Liver (tissue), 9 donors: Measurements from ENCODE around the gene FAM98B. TPM values are rescaled to one million over a fixed set of nuclear protein-coding genes. Genes with fewer than 3 reads are reported as not detected.

Experiments
- DNase-seq: peaks from one replicate; pipeline ENCODE4 v3.0.0-alpha.2; 2017; ENCODE audit warnings: low spot score
- H3K27ac ChIP-seq, 2 donors: one replicate each; pipeline ENCODE4 v1.7.0; 2013; ENCODE audit warnings: inconsistent platforms in 2 of 2, low read length in 2 of 2, control low read depth in 1 of 2, low read depth in 1 of 2, mild to moderate bottlenecking in 1 of 2
- H3K27me3 ChIP-seq, 4 donors: one replicate each; pipeline versions ENCODE4 v1.6.1 to v1.7.0; 2013; ENCODE audit warnings: low read length in 3 of 4, inconsistent platforms in 1 of 4, mild to moderate bottlenecking in 1 of 4, moderate library complexity in 1 of 4; ENCODE audit not compliant: control insufficient read depth in 4 of 4, insufficient read depth in 4 of 4
- H3K36me3 ChIP-seq, 4 donors: one replicate each; pipeline versions ENCODE4 v1.6.1 to v1.7.0; 2013; ENCODE audit warnings: low read length in 3 of 4, mild to moderate bottlenecking in 3 of 4, low read depth in 1 of 4, moderate library complexity in 1 of 4; ENCODE audit not compliant: control insufficient read depth in 4 of 4, insufficient read depth in 3 of 4
- H3K4me1 ChIP-seq, 4 donors: one replicate each; pipeline versions ENCODE4 v1.6.1 to v1.7.0; 2013; ENCODE audit warnings: low read length in 3 of 4, mild to moderate bottlenecking in 3 of 4, moderate library complexity in 1 of 4; ENCODE audit not compliant: control insufficient read depth in 4 of 4, insufficient read depth in 4 of 4
- H3K4me3 ChIP-seq, 3 donors: one replicate each; pipeline versions ENCODE4 v1.6.1 to v1.7.0; 2013; ENCODE audit warnings: low read length in 3 of 3, control low read depth in 1 of 3, low read depth in 1 of 3, mild to moderate bottlenecking in 1 of 3
- H3K9ac ChIP-seq, 2 donors: one replicate each; pipeline ENCODE4 v1.7.0; 2013; ENCODE audit warnings: low read length in 2 of 2, mild to moderate bottlenecking in 2 of 2, moderate library complexity in 2 of 2, control low read depth in 1 of 2, low read depth in 1 of 2
- H3K9me3 ChIP-seq, 4 donors: one replicate each; pipeline versions ENCODE4 v1.6.1 to v1.7.0; 2013; ENCODE audit warnings: low read length in 3 of 4; ENCODE audit not compliant: control insufficient read depth in 4 of 4
- EGR1 ChIP-seq, 2 donors: IDR thresholded peaks; 2 replicates each; pipeline ENCODE4 v1.6.1; 2016 to 2018; ENCODE audit warnings: antibody characterized with exemption in 2 of 2, low read depth in 2 of 2
- FOXA1 ChIP-seq: IDR thresholded peaks from 2 replicates; pipeline ENCODE4 v1.6.1; 2016; ENCODE audit warnings: antibody characterized with exemption
- FOXA2 ChIP-seq: IDR thresholded peaks from 2 replicates; pipeline ENCODE4 v1.6.1; 2016; ENCODE audit warnings: antibody characterized with exemption
- GABPA ChIP-seq, 2 donors: IDR thresholded peaks in 1 of 2; conservative IDR thresholded peaks in 1 of 2; 2 replicates each; pipeline ENCODE4 v1.6.1; 2016; ENCODE audit warnings: antibody characterized with exemption in 2 of 2, mild to moderate bottlenecking in 1 of 2, moderate library complexity in 1 of 2
- HNF4A ChIP-seq, 2 donors: conservative IDR thresholded peaks; 2 replicates each; pipeline ENCODE4 v1.6.1; 2016; ENCODE audit warnings: antibody characterized with exemption in 2 of 2, mild to moderate bottlenecking in 2 of 2
- HNF4G ChIP-seq: IDR thresholded peaks from 2 replicates; pipeline ENCODE4 v1.6.1; 2016; ENCODE audit warnings: antibody characterized with exemption
- JUND ChIP-seq, 2 donors: IDR thresholded peaks; 2 replicates each; pipeline ENCODE4 v1.6.1; 2016; ENCODE audit warnings: antibody characterized with exemption in 2 of 2
- NR2F2 ChIP-seq: IDR thresholded peaks from 2 replicates; pipeline ENCODE4 v1.6.1; 2016; ENCODE audit warnings: antibody characterized with exemption
- RAD21 ChIP-seq, 2 donors: IDR thresholded peaks; 2 replicates each; pipeline ENCODE4 v1.6.1; 2016; ENCODE audit warnings: antibody characterized with exemption in 2 of 2, mild to moderate bottlenecking in 2 of 2
- RXRA ChIP-seq, 2 donors: IDR thresholded peaks; 2 replicates each; pipeline ENCODE4 v1.6.1; 2017 to 2018; ENCODE audit warnings: antibody characterized with exemption in 2 of 2, mild to moderate bottlenecking in 1 of 2
- SP1 ChIP-seq: IDR thresholded peaks from 2 replicates; pipeline ENCODE4 v1.6.1; 2018; ENCODE audit warnings: antibody characterized with exemption, mild to moderate bottlenecking
- TAF1 ChIP-seq: conservative IDR thresholded peaks from 2 replicates; pipeline ENCODE4 v1.6.1; 2016; ENCODE audit warnings: antibody characterized with exemption, mild to moderate bottlenecking
- YY1 ChIP-seq: IDR thresholded peaks from 2 replicates; pipeline ENCODE4 v1.6.1; 2016; ENCODE audit warnings: antibody characterized with exemption, mild to moderate bottlenecking
- WGBS: extraction: QIAGEN DNeasy Blood & Tissue Kit; methylation state at CpG from one replicate; pipeline ENCODE4 v1.1.7; 2013; 5-methylcytosine and 5-hydroxymethylcytosine counted together
- polyA plus RNA-seq, 2 donors: library from polyadenylated mRNA; stranded (reverse) in 1 of 2; unstranded in 1 of 2; fragments of 200-250 nt in 1 of 2; fragments of >200 nt in 1 of 2; fragmentation: Nextera tagmentation in 1 of 2; extraction: Ambion mirVana in 1 of 2; gene quantifications; one replicate each; pipeline versions ENCODE4 v1.2.1 to v1.2.3, GENCODE V29; 2013 to 2015
- total RNA-seq, 2 donors: library from RNA; depleted of rRNA; stranded (reverse); fragments of >200 nt; gene quantifications; one replicate each; pipeline ENCODE4 v1.2.3, GENCODE V29; 2014
- TF ChIP-seq, protein P1 (sequence below): fragments of 150-350 bp; IDR thresholded peaks from 2 replicates; pipeline ENCODE4 v1.5.1; 2017; ENCODE audit warnings: improper control_type of control experiment, low read depth, low read length; ENCODE audit not compliant: missing input control
- TF ChIP-seq, protein P2 (sequence below): IDR thresholded peaks from 2 replicates; pipeline ENCODE4 v1.6.1; 2016; ENCODE audit warnings: antibody characterized with exemption
- TF ChIP-seq, protein P3 (sequence below): IDR thresholded peaks from 2 replicates; pipeline ENCODE4 v1.6.1; 2016; ENCODE audit warnings: antibody characterized with exemption
- TF ChIP-seq, protein P4 (sequence below): IDR thresholded peaks from 2 replicates; pipeline ENCODE4 v1.6.1; 2016; ENCODE audit warnings: antibody characterized with exemption
- TF ChIP-seq, protein P5 (sequence below): IDR thresholded peaks from 2 replicates; pipeline ENCODE4 v1.6.1; 2016; ENCODE audit warnings: antibody characterized with exemption, mild to moderate bottlenecking
- donor health status: healthy.
- donor health status: healthy.
- donor health status: healthy.
- donor health status: healthy.
- donor health status: healthy.

The FAM98B gene
- total and polyA plus RNA-seq, 4 donors, result 1.5 to 12.2 (median 4.3) TPM

DNA sequence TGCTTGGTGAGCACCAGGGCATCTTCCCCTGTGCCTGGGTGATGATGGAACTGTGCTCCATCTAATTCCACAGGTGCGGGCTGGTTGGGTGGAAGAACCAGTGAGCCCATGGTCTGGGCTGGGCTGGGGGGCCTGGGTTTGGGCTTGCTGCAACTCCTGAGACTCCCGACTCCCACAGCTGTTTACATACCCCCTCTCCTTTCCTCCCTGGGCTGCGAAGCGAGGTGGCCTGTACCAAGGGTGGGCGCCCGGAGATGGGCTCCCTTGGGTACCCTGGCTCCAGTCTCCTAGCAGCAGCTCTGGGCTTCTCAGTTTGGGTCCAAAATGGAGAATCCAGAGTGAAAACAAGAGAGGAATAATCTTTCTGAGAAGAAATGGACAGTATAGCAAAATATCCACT, 5.6 kb downstream of the FAM98B start (continued):
- TF ChIP-seq, protein P1, sequence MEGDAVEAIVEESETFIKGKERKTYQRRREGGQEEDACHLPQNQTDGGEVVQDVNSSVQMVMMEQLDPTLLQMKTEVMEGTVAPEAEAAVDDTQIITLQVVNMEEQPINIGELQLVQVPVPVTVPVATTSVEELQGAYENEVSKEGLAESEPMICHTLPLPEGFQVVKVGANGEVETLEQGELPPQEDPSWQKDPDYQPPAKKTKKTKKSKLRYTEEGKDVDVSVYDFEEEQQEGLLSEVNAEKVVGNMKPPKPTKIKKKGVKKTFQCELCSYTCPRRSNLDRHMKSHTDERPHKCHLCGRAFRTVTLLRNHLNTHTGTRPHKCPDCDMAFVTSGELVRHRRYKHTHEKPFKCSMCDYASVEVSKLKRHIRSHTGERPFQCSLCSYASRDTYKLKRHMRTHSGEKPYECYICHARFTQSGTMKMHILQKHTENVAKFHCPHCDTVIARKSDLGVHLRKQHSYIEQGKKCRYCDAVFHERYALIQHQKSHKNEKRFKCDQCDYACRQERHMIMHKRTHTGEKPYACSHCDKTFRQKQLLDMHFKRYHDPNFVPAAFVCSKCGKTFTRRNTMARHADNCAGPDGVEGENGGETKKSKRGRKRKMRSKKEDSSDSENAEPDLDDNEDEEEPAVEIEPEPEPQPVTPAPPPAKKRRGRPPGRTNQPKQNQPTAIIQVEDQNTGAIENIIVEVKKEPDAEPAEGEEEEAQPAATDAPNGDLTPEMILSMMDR, result no peak
- TF ChIP-seq, protein P2, sequence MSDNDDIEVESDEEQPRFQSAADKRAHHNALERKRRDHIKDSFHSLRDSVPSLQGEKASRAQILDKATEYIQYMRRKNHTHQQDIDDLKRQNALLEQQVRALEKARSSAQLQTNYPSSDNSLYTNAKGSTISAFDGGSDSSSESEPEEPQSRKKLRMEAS, result no peak

DNA sequence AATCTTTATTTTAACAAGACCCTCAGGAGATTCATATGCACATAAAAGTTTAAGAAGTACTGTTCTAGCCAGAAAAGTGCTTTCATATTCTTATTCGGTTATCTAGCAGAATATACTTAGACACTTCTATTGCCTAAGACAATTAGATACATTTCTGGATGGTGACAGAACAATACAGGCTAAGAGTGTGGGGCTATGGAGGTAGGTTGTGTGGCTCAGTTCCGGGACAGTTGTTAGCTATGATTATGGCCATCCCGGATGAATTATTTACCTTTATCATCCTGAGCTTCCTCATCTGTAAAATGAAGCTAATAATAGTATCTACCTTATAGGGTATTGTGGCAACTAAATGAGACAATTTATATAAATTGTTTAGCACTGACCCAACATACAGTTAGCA, 6.6 kb downstream of the FAM98B start:
- no peak overlapping the region for H3K4me3 ChIP-seq
- 89% methylated on average over 3 of the region's 3 CpGs for WGBS
- DNase-seq, result no peak
- H3K36me3 ChIP-seq, result no peaks in the 10 kb centered on the region
- H3K27ac ChIP-seq, result no peak overlapping the region
- peaks cover 1 to 4% (median 3%) of the 10 kb centered on the region in 4 donors for H3K4me1 ChIP-seq
- no peaks in the 10 kb centered on the region for H3K27me3 ChIP-seq
- TF ChIP-seq, protein P2, result no peak
- no peak for TF ChIP-seq HNF4A (conservative IDR thresholded peaks at IDR 0.05)
- TF ChIP-seq YY1, result no peak
- TF ChIP-seq EGR1 (IDR thresholded peaks at IDR 0.05; ENCODE audit: low read depth in 2 of 2), result no peak
- TF ChIP-seq, protein P3, sequence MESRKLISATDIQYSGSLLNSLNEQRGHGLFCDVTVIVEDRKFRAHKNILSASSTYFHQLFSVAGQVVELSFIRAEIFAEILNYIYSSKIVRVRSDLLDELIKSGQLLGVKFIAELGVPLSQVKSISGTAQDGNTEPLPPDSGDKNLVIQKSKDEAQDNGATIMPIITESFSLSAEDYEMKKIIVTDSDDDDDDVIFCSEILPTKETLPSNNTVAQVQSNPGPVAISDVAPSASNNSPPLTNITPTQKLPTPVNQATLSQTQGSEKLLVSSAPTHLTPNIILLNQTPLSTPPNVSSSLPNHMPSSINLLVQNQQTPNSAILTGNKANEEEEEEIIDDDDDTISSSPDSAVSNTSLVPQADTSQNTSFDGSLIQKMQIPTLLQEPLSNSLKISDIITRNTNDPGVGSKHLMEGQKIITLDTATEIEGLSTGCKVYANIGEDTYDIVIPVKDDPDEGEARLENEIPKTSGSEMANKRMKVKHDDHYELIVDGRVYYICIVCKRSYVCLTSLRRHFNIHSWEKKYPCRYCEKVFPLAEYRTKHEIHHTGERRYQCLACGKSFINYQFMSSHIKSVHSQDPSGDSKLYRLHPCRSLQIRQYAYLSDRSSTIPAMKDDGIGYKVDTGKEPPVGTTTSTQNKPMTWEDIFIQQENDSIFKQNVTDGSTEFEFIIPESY, result no peak
- TF ChIP-seq FOXA2, result no peak
- TF ChIP-seq, protein P1, result no peak
- TF ChIP-seq RXRA (IDR thresholded peaks at IDR 0.05), result no peak
- TF ChIP-seq NR2F2, result no peak
- TF ChIP-seq HNF4G, result no peak
- no peak for TF ChIP-seq RAD21 (IDR thresholded peaks at IDR 0.05)
- TF ChIP-seq FOXA1, result no peak
- TF ChIP-seq, protein P4, sequence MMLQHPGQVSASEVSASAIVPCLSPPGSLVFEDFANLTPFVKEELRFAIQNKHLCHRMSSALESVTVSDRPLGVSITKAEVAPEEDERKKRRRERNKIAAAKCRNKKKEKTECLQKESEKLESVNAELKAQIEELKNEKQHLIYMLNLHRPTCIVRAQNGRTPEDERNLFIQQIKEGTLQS, result no peak
- no peak for TF ChIP-seq GABPA (IDR thresholded peaks at IDR 0.05 in 1 of 2, conservative IDR thresholded peaks at IDR 0.05 in 1 of 2)
- no peak for TF ChIP-seq SP1
- TF ChIP-seq TAF1, result no peak
- TF ChIP-seq, protein P5, sequence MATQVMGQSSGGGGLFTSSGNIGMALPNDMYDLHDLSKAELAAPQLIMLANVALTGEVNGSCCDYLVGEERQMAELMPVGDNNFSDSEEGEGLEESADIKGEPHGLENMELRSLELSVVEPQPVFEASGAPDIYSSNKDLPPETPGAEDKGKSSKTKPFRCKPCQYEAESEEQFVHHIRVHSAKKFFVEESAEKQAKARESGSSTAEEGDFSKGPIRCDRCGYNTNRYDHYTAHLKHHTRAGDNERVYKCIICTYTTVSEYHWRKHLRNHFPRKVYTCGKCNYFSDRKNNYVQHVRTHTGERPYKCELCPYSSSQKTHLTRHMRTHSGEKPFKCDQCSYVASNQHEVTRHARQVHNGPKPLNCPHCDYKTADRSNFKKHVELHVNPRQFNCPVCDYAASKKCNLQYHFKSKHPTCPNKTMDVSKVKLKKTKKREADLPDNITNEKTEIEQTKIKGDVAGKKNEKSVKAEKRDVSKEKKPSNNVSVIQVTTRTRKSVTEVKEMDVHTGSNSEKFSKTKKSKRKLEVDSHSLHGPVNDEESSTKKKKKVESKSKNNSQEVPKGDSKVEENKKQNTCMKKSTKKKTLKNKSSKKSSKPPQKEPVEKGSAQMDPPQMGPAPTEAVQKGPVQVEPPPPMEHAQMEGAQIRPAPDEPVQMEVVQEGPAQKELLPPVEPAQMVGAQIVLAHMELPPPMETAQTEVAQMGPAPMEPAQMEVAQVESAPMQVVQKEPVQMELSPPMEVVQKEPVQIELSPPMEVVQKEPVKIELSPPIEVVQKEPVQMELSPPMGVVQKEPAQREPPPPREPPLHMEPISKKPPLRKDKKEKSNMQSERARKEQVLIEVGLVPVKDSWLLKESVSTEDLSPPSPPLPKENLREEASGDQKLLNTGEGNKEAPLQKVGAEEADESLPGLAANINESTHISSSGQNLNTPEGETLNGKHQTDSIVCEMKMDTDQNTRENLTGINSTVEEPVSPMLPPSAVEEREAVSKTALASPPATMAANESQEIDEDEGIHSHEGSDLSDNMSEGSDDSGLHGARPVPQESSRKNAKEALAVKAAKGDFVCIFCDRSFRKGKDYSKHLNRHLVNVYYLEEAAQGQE, result no peak
- no peak for TF ChIP-seq JUND (IDR thresholded peaks at IDR 0.05)
- no peaks in the 10 kb centered on the region for H3K9me3 ChIP-seq
- H3K9ac ChIP-seq, result no peak overlapping the region
